ENCODE results near the gene C1QTNF5. TPM values are rescaled to one million over a fixed set of nuclear protein-coding genes. Genes with fewer than 3 reads are reported as not detected.

C1QTNF5 gene
- total RNA-seq, 4 donors from 2014 or later, result 10.3 to 26.4 (median 11.8) TPM

DNA sequence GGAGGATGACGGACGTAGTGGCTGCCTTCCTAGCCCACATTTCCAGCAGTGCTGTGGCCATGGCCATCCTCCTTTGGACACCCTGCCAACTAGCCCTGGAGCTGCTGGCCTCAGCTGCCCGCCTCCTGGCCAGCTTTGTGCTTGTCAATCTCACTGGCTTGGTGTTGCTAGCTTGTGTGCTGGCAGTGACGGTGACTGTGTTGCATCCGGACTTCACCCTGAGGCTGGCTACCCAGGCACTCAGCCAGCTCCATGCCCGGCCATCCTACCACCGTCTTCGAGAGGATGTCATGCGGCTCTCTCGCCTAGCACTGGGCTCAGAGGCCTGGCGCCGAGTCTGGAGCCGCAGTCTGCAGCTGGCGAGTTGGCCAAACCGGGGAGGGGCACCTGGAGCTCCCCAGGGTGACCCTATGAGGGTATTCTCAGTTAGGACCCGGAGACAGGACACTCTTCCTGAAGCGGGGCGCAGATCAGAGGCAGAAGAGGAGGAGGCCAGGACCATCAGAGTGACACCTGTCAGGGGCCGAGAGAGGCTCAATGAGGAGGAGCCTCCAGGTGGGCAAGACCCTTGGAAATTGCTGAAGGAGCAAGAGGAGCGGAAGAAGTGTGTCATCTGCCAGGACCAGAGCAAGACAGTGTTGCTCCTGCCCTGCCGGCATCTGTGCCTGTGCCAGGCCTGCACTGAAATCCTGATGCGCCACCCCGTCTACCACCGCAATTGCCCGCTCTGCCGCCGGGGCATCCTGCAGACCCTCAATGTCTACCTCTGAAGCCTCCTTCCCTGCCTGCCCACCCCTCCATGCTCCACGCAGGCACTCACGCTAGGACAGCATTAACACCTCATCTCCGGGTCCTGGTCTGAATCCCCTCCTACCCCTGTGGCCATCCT, 4.8 kb downstream of the C1QTNF5 start:
- Histone ChIP-seq H3K27me3 (no peaks in the 10 kb centered on the region), H3K9me3 (no peaks in the 10 kb centered on the region), H3K27ac (no peak overlapping the region), H3K4me1 (peaks cover 3 to 65% (median 18%) of the 10 kb centered on the region in 4 donors), H3K4me3 (peak overlapping the region in 1 of 4 donors; percentile 86), H3K36me3 (no peaks in the 10 kb centered on the region)
- DNase-seq, result no peak
- TF ChIP-seq POLR2A (IDR thresholded peaks at IDR 0.05), result no peak
- TF ChIP-seq, protein P1, sequence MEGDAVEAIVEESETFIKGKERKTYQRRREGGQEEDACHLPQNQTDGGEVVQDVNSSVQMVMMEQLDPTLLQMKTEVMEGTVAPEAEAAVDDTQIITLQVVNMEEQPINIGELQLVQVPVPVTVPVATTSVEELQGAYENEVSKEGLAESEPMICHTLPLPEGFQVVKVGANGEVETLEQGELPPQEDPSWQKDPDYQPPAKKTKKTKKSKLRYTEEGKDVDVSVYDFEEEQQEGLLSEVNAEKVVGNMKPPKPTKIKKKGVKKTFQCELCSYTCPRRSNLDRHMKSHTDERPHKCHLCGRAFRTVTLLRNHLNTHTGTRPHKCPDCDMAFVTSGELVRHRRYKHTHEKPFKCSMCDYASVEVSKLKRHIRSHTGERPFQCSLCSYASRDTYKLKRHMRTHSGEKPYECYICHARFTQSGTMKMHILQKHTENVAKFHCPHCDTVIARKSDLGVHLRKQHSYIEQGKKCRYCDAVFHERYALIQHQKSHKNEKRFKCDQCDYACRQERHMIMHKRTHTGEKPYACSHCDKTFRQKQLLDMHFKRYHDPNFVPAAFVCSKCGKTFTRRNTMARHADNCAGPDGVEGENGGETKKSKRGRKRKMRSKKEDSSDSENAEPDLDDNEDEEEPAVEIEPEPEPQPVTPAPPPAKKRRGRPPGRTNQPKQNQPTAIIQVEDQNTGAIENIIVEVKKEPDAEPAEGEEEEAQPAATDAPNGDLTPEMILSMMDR (IDR thresholded peaks at IDR 0.05), result no peak

- no peak for DNase-seq
- H3K4me1 ChIP-seq, result peaks cover 0 to 58% (median 12%) of the 10 kb centered on the region in 4 donors
- H3K27ac ChIP-seq, result peak overlapping the region; percentile 78 to 90 (median 83)
- no peaks in the 10 kb centered on the region for H3K27me3 ChIP-seq
- TF ChIP-seq, protein P1 (IDR thresholded peaks at IDR 0.05), result no peak
- no peak for TF ChIP-seq POLR2A (IDR thresholded peaks at IDR 0.05)
- peak overlapping the region; percentile 86 to 98 (median 92) for H3K4me3 ChIP-seq
- H3K36me3 ChIP-seq, result no peaks in the 10 kb centered on the region
- no peaks in the 10 kb centered on the region for H3K9me3 ChIP-seq
Observed at GRCh38 chr11:119335091-119335654, 5.5 kb downstream of the C1QTNF5 start.

- TF ChIP-seq POLR2A (IDR thresholded peaks at IDR 0.05), result peak; percentile 47 to 55
- TF ChIP-seq, protein P1 (IDR thresholded peaks at IDR 0.05), result no peak
Observed at GRCh38 chr11:119334174-119334930, 6.3 kb downstream of the C1QTNF5 start, which contains the start of gene RNF26. TSS of gene RNF26 (plus strand) at chr11:119334527. CDS start at chr11:119335123, 596 bp downstream.

DNA sequence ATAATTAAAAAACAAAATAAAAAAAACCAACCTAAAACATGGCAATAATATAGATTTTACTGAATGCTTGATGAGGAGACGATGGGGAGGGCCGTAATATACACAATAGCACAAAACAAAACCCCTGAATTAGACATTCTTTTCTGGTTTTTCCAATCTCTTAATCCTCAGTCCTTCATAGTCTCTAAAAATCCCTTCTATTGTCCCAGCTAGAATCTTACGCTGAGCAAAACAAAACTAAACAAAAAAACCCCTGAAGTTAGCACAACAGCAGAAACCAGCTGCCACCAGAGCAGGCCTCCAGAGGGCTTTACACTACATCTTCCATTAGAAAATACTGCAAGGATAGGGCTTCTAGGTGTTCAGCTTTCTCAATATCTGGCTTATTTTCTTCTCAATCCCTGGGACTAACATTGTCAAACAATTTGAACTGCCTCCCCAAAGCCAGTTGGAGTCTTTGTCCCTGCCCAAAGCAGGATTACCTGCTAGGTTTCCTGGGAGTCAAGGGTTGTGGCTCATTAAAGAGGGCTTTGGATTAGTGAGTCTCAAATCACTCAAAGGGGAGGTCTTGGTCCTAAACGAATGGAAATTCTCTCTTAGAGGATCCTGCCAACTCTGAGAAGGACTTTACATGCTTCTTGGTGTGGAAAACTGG, 8.4 kb downstream of the C1QTNF5 start:
- no peak overlapping the region for H3K4me3 ChIP-seq
- H3K9me3 ChIP-seq, result no peaks in the 10 kb centered on the region
- H3K4me1 ChIP-seq, result peaks cover 0 to 29% (median 4%) of the 10 kb centered on the region in 4 donors
- no peaks in the 10 kb centered on the region for H3K36me3 ChIP-seq
- TF ChIP-seq, protein P1 (IDR thresholded peaks at IDR 0.05), result no peak
- DNase-seq, result no peak
- H3K27me3 ChIP-seq, result no peaks in the 10 kb centered on the region
- no peak overlapping the region for H3K27ac ChIP-seq

More at GRCh38 chr11:119334174-119334930, 6.3 kb downstream of the C1QTNF5 start, which contains the start of gene RNF26:
- peaks cover 0 to 50% (median 7%) of the 10 kb centered on the region in 4 donors for H3K4me1 ChIP-seq
- no peaks in the 10 kb centered on the region for H3K9me3 ChIP-seq
- DNase-seq, result peak; percentile 94 to 98 (median 96)
- no peaks in the 10 kb centered on the region for H3K36me3 ChIP-seq
- H3K27me3 ChIP-seq, result no peaks in the 10 kb centered on the region
- H3K4me3 ChIP-seq, result peak within 1 kb of the TSS; percentile 86 to 98 (median 92)
- peak within 1 kb of the TSS; percentile 78 to 90 (median 83) for H3K27ac ChIP-seq

GRCh38 chr11:119330237-119330636, 10.4 kb downstream of the C1QTNF5 start:
- Histone ChIP-seq H3K4me1 (peaks cover 0 to 10% (median 3%) of the 10 kb centered on the region in 4 donors), H3K4me3 (no peak overlapping the region), H3K27ac (no peak overlapping the region), H3K9me3 (no peaks in the 10 kb centered on the region), H3K27me3 (no peaks in the 10 kb centered on the region), H3K36me3 (no peaks in the 10 kb centered on the region)
- TF ChIP-seq POLR2A (IDR thresholded peaks at IDR 0.05), result no peak
- TF ChIP-seq, protein P1 (IDR thresholded peaks at IDR 0.05), result no peak
- DNase-seq, result no peak
